CD14-positive monocyte (primary cell): Measurements from ENCODE around the gene ME2. TPM values are rescaled to one million over a fixed set of nuclear protein-coding genes. Genes with fewer than 3 reads are reported as not detected.

Experiments
- DNase-seq, 3 donors: peaks; one replicate each; pipeline ENCODE4 v3.0.0-alpha.2; 2011 to 2022
- H2AFZ ChIP-seq: 2 replicates; pipeline ENCODE4 v1.6.0; 2012; ENCODE audit warnings: mild to moderate bottlenecking, low read depth, low read length, inconsistent platforms; ENCODE audit not compliant: insufficient read depth, poor library complexity, severe bottlenecking
- H3K27ac ChIP-seq, 2 donors: 1 replicate in 1 of 2; 2 replicates in 1 of 2; pipeline ENCODE4 v1.5.1; 2012 to 2013; ENCODE audit warnings: low read length in 2 of 2, control low read depth in 1 of 2, inconsistent platforms in 1 of 2, low read depth in 1 of 2, mild to moderate bottlenecking in 1 of 2
- H3K27me3 ChIP-seq, 2 donors: one replicate each; pipeline versions ENCODE4 v1.6.0 to v1.6.1; 2011 to 2013; ENCODE audit warnings: low read length in 2 of 2; ENCODE audit not compliant: control insufficient read depth in 2 of 2, insufficient read depth in 2 of 2
- H3K36me3 ChIP-seq, 2 donors: replicated peaks in 1 of 2; 1 replicate in 1 of 2; 2 replicates in 1 of 2; pipeline versions ENCODE4 v1.5.1 to v1.6.1; 2012 to 2013; ENCODE audit warnings: low read length in 2 of 2, control low read depth in 1 of 2, inconsistent platforms in 1 of 2, mild to moderate bottlenecking in 1 of 2; ENCODE audit not compliant: insufficient read depth in 2 of 2, control insufficient read depth in 1 of 2
- H3K4me1 ChIP-seq, 2 donors: 1 replicate in 1 of 2; 2 replicates in 1 of 2; pipeline versions ENCODE4 v1.5.1 to v1.6.1; 2012 to 2013; ENCODE audit warnings: low read length in 2 of 2, control low read depth in 1 of 2, inconsistent platforms in 1 of 2, mild to moderate bottlenecking in 1 of 2, moderate library complexity in 1 of 2; ENCODE audit not compliant: insufficient read depth in 2 of 2, control insufficient read depth in 1 of 2
- H3K4me2 ChIP-seq: replicated peaks from 2 replicates; pipeline ENCODE3; 2012; ENCODE audit warnings: low read length, moderate library complexity, mild to moderate bottlenecking; ENCODE audit not compliant: poor library complexity, severe bottlenecking; ENCODE audit errors: extremely low read depth
- H3K4me3 ChIP-seq, 3 experiments: fragments of 200-600 bp in 1 of 3; sonication (generic) in 1 of 3; replicated peaks in 1 of 3; 1 replicate in 2 of 3; 2 replicates in 1 of 3; pipeline ENCODE4 v1.5.1; 2011 to 2013; ENCODE audit warnings: low read length in 3 of 3, mild to moderate bottlenecking in 3 of 3, control low read depth in 2 of 3, low read depth in 2 of 3, inconsistent platforms in 1 of 3, moderate library complexity in 1 of 3
- H3K79me2 ChIP-seq: 2 replicates; pipeline ENCODE4 v1.6.0; 2012; ENCODE audit warnings: mild to moderate bottlenecking, control low read depth, inconsistent platforms, low read length, moderate library complexity; ENCODE audit not compliant: insufficient read depth
- H3K9ac ChIP-seq: 2 replicates; pipeline ENCODE4 v1.6.0; 2017; ENCODE audit warnings: low read length, mild to moderate bottlenecking; ENCODE audit not compliant: insufficient read depth, poor library complexity, severe bottlenecking
- H3K9me3 ChIP-seq, 2 donors: replicated peaks in 1 of 2; 1 replicate in 1 of 2; 2 replicates in 1 of 2; pipeline versions ENCODE4 v1.5.1 to v1.6.1; 2012 to 2013; ENCODE audit warnings: low read length in 2 of 2, control low read depth in 1 of 2; ENCODE audit not compliant: control insufficient read depth in 1 of 2, insufficient read depth in 1 of 2
- H4K20me1 ChIP-seq: 2 replicates; pipeline ENCODE4 v1.6.0; 2012; ENCODE audit warnings: mild to moderate bottlenecking, low read length, control low read depth, moderate library complexity; ENCODE audit not compliant: insufficient read depth
- H3K27ac Mint-ChIP-seq, 7 donors: one replicate each; pipeline ENCODE4 v1.8.0; 2020; ENCODE audit warnings: mild to moderate bottlenecking in 7 of 7, mixed read lengths in 7 of 7, moderate library complexity in 6 of 7, inconsistent platforms in 2 of 7
- H3K27me3 Mint-ChIP-seq, 3 donors: one replicate each; pipeline ENCODE4 v1.8.0; 2021 to 2022; ENCODE audit warnings: low read depth in 3 of 3, mild to moderate bottlenecking in 3 of 3, mixed read lengths in 3 of 3, moderate library complexity in 3 of 3, inconsistent platforms in 1 of 3
- H3K36me3 Mint-ChIP-seq, 2 donors: one replicate each; pipeline ENCODE4 v1.8.0; 2020; ENCODE audit warnings: mixed read lengths in 2 of 2, inconsistent platforms in 1 of 2, mild to moderate bottlenecking in 1 of 2
- H3K4me1 Mint-ChIP-seq: one replicate; pipeline ENCODE4 v1.8.0; 2020; ENCODE audit warnings: mild to moderate bottlenecking, mixed read lengths
- H3K4me3 Mint-ChIP-seq, 2 donors: one replicate each; pipeline ENCODE4 v1.8.0; 2020; ENCODE audit warnings: mild to moderate bottlenecking in 2 of 2, mixed read lengths in 2 of 2, moderate library complexity in 1 of 2
- H3K9me3 Mint-ChIP-seq, 7 donors: one replicate each; pipeline ENCODE4 v1.8.0; 2020 to 2022; ENCODE audit warnings: mixed read lengths in 7 of 7, mild to moderate bottlenecking in 6 of 7, moderate library complexity in 6 of 7, inconsistent platforms in 2 of 7
- WGBS: methylation state at CpG from one replicate; pipeline ENCODE4 v1.1.5; 2013; ENCODE audit warnings: missing lambda C conversion rate; ENCODE audit not compliant: insufficient coverage; 5-methylcytosine and 5-hydroxymethylcytosine counted together
- intact Hi-C, 2 donors: fragments of 100-400 bp; cut with micrococcal nuclease; formaldehyde crosslinking; loops; one replicate each; pipeline versions ENCODE4 v1.15.0 to v1.15.1; 2023
- polyA plus RNA-seq, 3 donors: library from polyadenylated mRNA; depleted of rRNA in 1 of 3; unstranded in 2 of 3; stranded (reverse) in 1 of 3; fragments of 300-500 nt in 2 of 3; fragments of >200 nt in 1 of 3; fragmentation: Illumina TruSeq in 2 of 3; gene quantifications; 1 replicate in 2 of 3; 2 replicates in 1 of 3; pipeline ENCODE4 v1.2.3, GENCODE V29; 2012 to 2021
- TF ChIP-seq, protein P1 (sequence below): fragments of 200-600 bp; IDR thresholded peaks from one replicate; pipeline ENCODE4 v1.8.0; 2022; ENCODE audit warnings: antibody characterized with exemption, mild to moderate bottlenecking

The ME2 gene
- polyA plus RNA-seq, 3 donors: 48.7 to 93.8 (median 71.7) TPM

- no peaks in the 10 kb centered on the region for H3K4me1 Mint-ChIP-seq
- Histone ChIP-seq H3K4me1 (no peaks in the 10 kb centered on the region), H3K27me3 (no peaks in the 10 kb centered on the region), H3K79me2 (no peaks in the 10 kb centered on the region), H3K4me2 (no peak overlapping the region), H3K9me3 (no peaks in the 10 kb centered on the region), H2AFZ (no peak overlapping the region), H3K36me3 (peaks cover 31 to 40% of the 10 kb centered on the region in 2 donors), H3K9ac (no peak overlapping the region), H3K27ac (no peak overlapping the region), H4K20me1 (no peaks in the 10 kb centered on the region), H3K4me3 (no peak overlapping the region)
- TF ChIP-seq, protein P1, sequence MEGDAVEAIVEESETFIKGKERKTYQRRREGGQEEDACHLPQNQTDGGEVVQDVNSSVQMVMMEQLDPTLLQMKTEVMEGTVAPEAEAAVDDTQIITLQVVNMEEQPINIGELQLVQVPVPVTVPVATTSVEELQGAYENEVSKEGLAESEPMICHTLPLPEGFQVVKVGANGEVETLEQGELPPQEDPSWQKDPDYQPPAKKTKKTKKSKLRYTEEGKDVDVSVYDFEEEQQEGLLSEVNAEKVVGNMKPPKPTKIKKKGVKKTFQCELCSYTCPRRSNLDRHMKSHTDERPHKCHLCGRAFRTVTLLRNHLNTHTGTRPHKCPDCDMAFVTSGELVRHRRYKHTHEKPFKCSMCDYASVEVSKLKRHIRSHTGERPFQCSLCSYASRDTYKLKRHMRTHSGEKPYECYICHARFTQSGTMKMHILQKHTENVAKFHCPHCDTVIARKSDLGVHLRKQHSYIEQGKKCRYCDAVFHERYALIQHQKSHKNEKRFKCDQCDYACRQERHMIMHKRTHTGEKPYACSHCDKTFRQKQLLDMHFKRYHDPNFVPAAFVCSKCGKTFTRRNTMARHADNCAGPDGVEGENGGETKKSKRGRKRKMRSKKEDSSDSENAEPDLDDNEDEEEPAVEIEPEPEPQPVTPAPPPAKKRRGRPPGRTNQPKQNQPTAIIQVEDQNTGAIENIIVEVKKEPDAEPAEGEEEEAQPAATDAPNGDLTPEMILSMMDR: no peak
- no peak overlapping the region for H3K4me3 Mint-ChIP-seq
- peaks cover 0 to 3% (median 0%) of the 10 kb centered on the region in 7 donors for H3K9me3 Mint-ChIP-seq
- DNase-seq: no peak
- peaks cover 26 to 31% of the 10 kb centered on the region in 2 donors for H3K36me3 Mint-ChIP-seq
- intact Hi-C loops: no loop called here
- H3K27ac Mint-ChIP-seq: no peak overlapping the region
- no CpG with 5 or more reads among the region's 4 CpGs for WGBS
- no peaks in the 10 kb centered on the region for H3K27me3 Mint-ChIP-seq
Measured at GRCh38 chr18:50950626-50951025, 71.7 kb downstream of the ME2 start.

DNA sequence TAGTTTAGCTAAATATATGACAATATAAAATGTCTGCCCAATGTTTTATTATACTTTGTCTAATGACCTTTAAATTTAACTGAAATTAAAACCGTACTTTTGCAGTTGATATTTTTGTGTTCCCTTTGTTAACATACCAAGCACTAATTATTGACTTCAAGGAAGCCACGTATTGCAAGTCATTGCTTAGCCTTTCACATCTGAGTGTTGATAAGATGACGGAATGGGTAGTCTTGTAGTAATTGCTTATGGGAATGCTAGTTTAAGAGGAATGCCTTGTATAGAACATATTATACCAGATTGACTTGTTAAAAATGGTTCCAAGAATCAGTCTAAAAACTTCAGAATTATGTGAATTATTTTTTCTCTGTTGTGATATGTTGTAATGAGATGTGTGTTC, 74.9 kb downstream of the ME2 start:
- TF ChIP-seq, protein P1: no peak
- Histone ChIP-seq H3K4me2 (no peak overlapping the region), H3K27ac (no peak overlapping the region), H3K36me3 (peaks cover 7 to 11% of the 10 kb centered on the region in 2 donors), H3K27me3 (no peaks in the 10 kb centered on the region), H3K9me3 (no peaks in the 10 kb centered on the region), H3K79me2 (no peaks in the 10 kb centered on the region), H4K20me1 (no peaks in the 10 kb centered on the region), H3K9ac (no peak overlapping the region), H3K4me1 (no peaks in the 10 kb centered on the region), H2AFZ (no peak overlapping the region), H3K4me3 (no peak overlapping the region)
- Mint-ChIP-seq H3K4me3 (no peak overlapping the region), H3K27ac (no peak overlapping the region), H3K9me3 (peaks cover 0 to 5% (median 0%) of the 10 kb centered on the region in 7 donors), H3K27me3 (peaks cover 0 to 2% (median 0%) of the 10 kb centered on the region in 3 donors), H3K36me3 (peaks cover 4 to 7% of the 10 kb centered on the region in 2 donors), H3K4me1 (no peaks in the 10 kb centered on the region)
- WGBS: no CpG with 5 or more reads among the region's 3 CpGs
- intact Hi-C loops: no loop called here
- DNase-seq: no peak
